Ishikawa (cell line): ENCODE results near the gene ABAT.

ENCODE experiments used
- CEBPB ChIP-seq: IDR thresholded peaks from 2 replicates; pipeline ENCODE4 v1.6.1; 2012
- CREB1 ChIP-seq: IDR thresholded peaks from 2 replicates; pipeline ENCODE4 v1.6.1; 2012; ENCODE audit warnings: low read depth
- EGR1 ChIP-seq: IDR thresholded peaks from 2 replicates; pipeline ENCODE4 v1.6.1; 2012
- EP300 ChIP-seq: IDR thresholded peaks from 2 replicates; pipeline ENCODE4 v1.6.1; 2012; ENCODE audit warnings: borderline replicate concordance
- MAX ChIP-seq: IDR thresholded peaks from 2 replicates; pipeline ENCODE4 v1.6.1; 2012
- NFIC ChIP-seq: IDR thresholded peaks from 2 replicates; pipeline ENCODE4 v1.6.1; 2012
- RAD21 ChIP-seq: IDR thresholded peaks from 2 replicates; pipeline ENCODE4 v1.6.1; 2012; ENCODE audit warnings: low read depth
- REST ChIP-seq: IDR thresholded peaks from 2 replicates; pipeline ENCODE4 v1.6.1; 2012; ENCODE audit warnings: low read depth, mild to moderate bottlenecking
- TAF1 ChIP-seq: IDR thresholded peaks from 2 replicates; pipeline ENCODE4 v1.6.1; 2012; ENCODE audit warnings: low read depth, mild to moderate bottlenecking
- TCF12 ChIP-seq: IDR thresholded peaks from 2 replicates; pipeline ENCODE4 v1.6.1; 2012; ENCODE audit warnings: low read depth
- USF1 ChIP-seq: IDR thresholded peaks from 2 replicates; pipeline ENCODE4 v1.6.1; 2012
- YY1 ChIP-seq: IDR thresholded peaks from 2 replicates; pipeline ENCODE4 v1.6.1; 2012; ENCODE audit warnings: low read depth
- ZBTB7A ChIP-seq: IDR thresholded peaks from 2 replicates; pipeline ENCODE4 v1.6.1; 2012; ENCODE audit warnings: low read depth

Gene ABAT

GRCh38 chr16:8796469-8797363 lies 122.3 kb downstream of the ABAT start:
- no peak for TF ChIP-seq MAX
- TF ChIP-seq REST, result no peak
- no peak for TF ChIP-seq RAD21
- no peak for TF ChIP-seq EGR1
- no peak for TF ChIP-seq CEBPB
- no peak for TF ChIP-seq USF1
- no peak for TF ChIP-seq YY1
- TF ChIP-seq CREB1, result no peak
- no peak for TF ChIP-seq NFIC
- no peak for TF ChIP-seq TAF1

- TF ChIP-seq TAF1, result peak; percentile 67
- TF ChIP-seq NFIC, result no peak
- peak; percentile 62 for TF ChIP-seq USF1
- no peak for TF ChIP-seq REST
- peak; percentile 52; the same call in 1 of the 2 replicates for TF ChIP-seq TCF12
- peak; percentile 70 for TF ChIP-seq YY1
- TF ChIP-seq MAX, result peak; percentile 99
Measured at GRCh38 chr16:8797364-8798173, 123.2 kb downstream of the ABAT start, which contains the start of the genes PMM2 and TMEM186. Gene PMM2, plus strand, starts transcription at chr16:8797839. Its CDS starts 44 bp downstream, at chr16:8797883. Gene TMEM186, minus strand, starts transcription at chr16:8797639. Its CDS starts 25 bp downstream, at chr16:8797614.

- TF ChIP-seq EGR1 (no peak), NFIC (no peak), RAD21 (no peak), REST (no peak), CREB1 (no peak), EP300 (no peak), CEBPB (no peak), TAF1 (no peak), USF1 (no peak), ZBTB7A (no peak)
Measured at GRCh38 chr16:8798174-8798527, 123.7 kb downstream of the ABAT start.
